ENCODE results near the gene GMPR2. TPM values are rescaled to one million over a fixed set of nuclear protein-coding genes. Genes with fewer than 3 reads are reported as not detected.

GMPR2 gene
- total and polyA plus RNA-seq, 3 donors from 2014 or later: 30.0 to 49.9 (median 42.2) TPM

- Histone ChIP-seq H3K4me1 (no peaks in the 10 kb centered on the region), H3K36me3 (ENCODE audit: low read depth, missing control alignments) (no peaks in the 10 kb centered on the region), H3K27ac (no peak overlapping the region), H3K4me3 (no peak overlapping the region), H3K9me3 (no peaks in the 10 kb centered on the region), H3K27me3 (no peaks in the 10 kb centered on the region)
- DNase-seq: no peak
- WGBS, 2 donors: 96 to 100% methylated on average over 4 to 5 of the region's 5 CpGs
- no peak for TF ChIP-seq POLR2A (IDR thresholded peaks at IDR 0.05)
- no peak for TF ChIP-seq CTCF (IDR thresholded peaks at IDR 0.05)
- intact Hi-C loops (cut with DNase I; ENCODE audit: low total_unique reads): no loop called here
Measured at GRCh38 chr14:24207104-24207551, 25.6 kb upstream of the GMPR2 start.

DNA sequence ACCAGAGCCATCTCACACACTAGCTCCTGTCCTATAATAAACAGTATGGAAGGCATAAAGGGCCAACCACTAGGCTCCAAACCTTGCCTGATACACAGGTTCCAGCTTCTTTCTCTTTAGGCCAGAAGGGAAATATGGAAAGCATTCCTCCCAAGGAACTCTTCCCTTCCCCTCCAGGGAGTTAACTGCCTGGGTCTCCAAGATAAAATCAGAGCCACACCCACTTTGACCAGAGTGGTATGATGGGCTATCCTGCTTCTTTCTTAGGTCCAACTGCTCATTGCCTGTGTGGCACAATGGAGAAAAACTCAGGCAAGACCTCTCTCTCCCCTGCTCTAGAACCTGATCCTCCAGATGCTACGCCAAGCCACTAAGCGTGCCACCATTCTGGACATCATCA lies 25.1 kb upstream of the GMPR2 start:
- WGBS, 2 donors: 100% methylated on average over 2 of the region's 2 CpGs
- TF ChIP-seq POLR2A (IDR thresholded peaks at IDR 0.05) (no peak), CTCF (IDR thresholded peaks at IDR 0.05) (no peak)
- intact Hi-C loops (cut with DNase I; ENCODE audit: low total_unique reads): no loop called here
- H3K36me3 ChIP-seq (ENCODE audit: low read depth, missing control alignments): no peaks in the 10 kb centered on the region
- H3K4me3 ChIP-seq: no peak overlapping the region
- no peak for DNase-seq
- H3K27ac ChIP-seq: no peak overlapping the region
- H3K9me3 ChIP-seq: no peaks in the 10 kb centered on the region
- no peaks in the 10 kb centered on the region for H3K4me1 ChIP-seq
- no peaks in the 10 kb centered on the region for H3K27me3 ChIP-seq

DNA sequence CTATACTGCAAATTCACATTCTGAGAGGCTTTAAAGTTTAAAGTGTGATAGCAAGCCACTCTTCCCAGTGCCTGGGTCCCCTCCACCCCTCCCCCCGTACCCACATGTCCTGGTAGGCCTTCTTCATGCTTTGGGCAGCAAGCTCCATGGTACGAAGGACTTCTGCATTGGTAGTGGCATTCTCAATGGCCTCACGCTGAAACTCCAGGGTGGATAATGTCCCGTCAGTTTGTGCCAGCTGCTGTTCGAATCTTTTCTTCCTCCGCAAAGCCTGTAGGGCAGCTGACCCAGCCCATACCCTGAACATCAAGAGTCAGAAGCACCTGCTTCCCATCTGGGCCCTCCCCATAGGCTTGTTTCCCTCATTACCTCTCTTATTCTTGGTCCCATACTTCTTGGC lies 21.4 kb upstream of the GMPR2 start:
- DNase-seq: no peak
- no peaks in the 10 kb centered on the region for H3K27me3 ChIP-seq
- no peak overlapping the region for H3K27ac ChIP-seq
- no peaks in the 10 kb centered on the region for H3K9me3 ChIP-seq
- TF ChIP-seq CTCF (IDR thresholded peaks at IDR 0.05) (no peak), POLR2A (IDR thresholded peaks at IDR 0.05) (no peak)
- intact Hi-C loops (cut with DNase I; ENCODE audit: low total_unique reads): no loop called here
- 92 to 96% methylated on average over 6 of the region's 6 CpGs for WGBS, 2 donors
- peaks cover 21% of the 10 kb centered on the region for H3K4me1 ChIP-seq
- H3K36me3 ChIP-seq (ENCODE audit: low read depth, missing control alignments): no peaks in the 10 kb centered on the region
- H3K4me3 ChIP-seq: no peak overlapping the region

- 1 to 3% methylated on average over 23 to 44 of the region's 53 CpGs for WGBS, 2 donors
- peaks cover 21% of the 10 kb centered on the region for H3K4me1 ChIP-seq
- no peak for TF ChIP-seq POLR2A (IDR thresholded peaks at IDR 0.05)
- TF ChIP-seq CTCF (IDR thresholded peaks at IDR 0.05): no peak
Measured at GRCh38 chr14:24212924-24213865, 19.5 kb upstream of the GMPR2 start, which contains the start of gene CHMP4A. Gene CHMP4A, minus strand, starts transcription at chr14:24213488. Its CDS starts 49 bp downstream, at chr14:24213439.

More at GRCh38 chr14:24212924-24213865, 19.5 kb upstream of the GMPR2 start, which contains the start of gene CHMP4A:
- H3K4me3 ChIP-seq: peak within 1 kb of the TSS; percentile 69 to 85
- H3K27me3 ChIP-seq: no peaks in the 10 kb centered on the region
- H3K27ac ChIP-seq: peak within 1 kb of the TSS; percentile 90 to 91
- no peaks in the 10 kb centered on the region for H3K36me3 ChIP-seq (ENCODE audit: low read depth, missing control alignments)
- no peaks in the 10 kb centered on the region for H3K9me3 ChIP-seq
- intact Hi-C loops (cut with DNase I; ENCODE audit: low total_unique reads): no loop called here
- DNase-seq: peak; percentile 97

All from testis (tissue), 3 donors.